ENCODE data around the gene ATOSB. TPM values are rescaled to one million over a fixed set of nuclear protein-coding genes. Genes with fewer than 3 reads are reported as not detected.
A peak's percentile ranks its signal among the peaks of the same experiment; 100 is the strongest.

The ATOSB gene
- total RNA-seq, 4 donors from 2014 or later, result 0.51 to 14.8 (median 4.1) TPM

GRCh38 chr9:35079426-35080341 lies 36.0 kb downstream of the ATOSB start, which contains the start of gene FANCG:
TSS of gene FANCG (minus strand) at chr9:35079942. CDS start at chr9:35079524, 418 bp downstream.
- Histone ChIP-seq H3K9me3 (no peaks in the 10 kb centered on the region), H3K27ac (peak within 1 kb of the TSS; percentile 75 to 76), H3K4me3 (peak within 1 kb of the TSS; percentile 61 to 67), H3K4me1 (peaks cover 0 to 6% of the 10 kb centered on the region in 2 donors), H3K36me3 (no peaks in the 10 kb centered on the region), H3K27me3 (no peaks in the 10 kb centered on the region)
- intact Hi-C loops (cut with DNase I; ENCODE audit: low total_unique reads), result loop anchor here (10.0 kb wide), 1 partner anchor 95 kb away; the partner anchor contains the start of gene DNAJB5
- peak; percentile 85 to 89 for DNase-seq
- peak; percentile 34 to 39 for TF ChIP-seq POLR2A (IDR thresholded peaks at IDR 0.05)
- peak in 2 of 4 experiments; percentile 26 for TF ChIP-seq CTCF (IDR thresholded peaks at IDR 0.05)

- Histone ChIP-seq H3K27ac (peak overlapping the region; percentile 75 to 76), H3K27me3 (no peaks in the 10 kb centered on the region)
- intact Hi-C loops (cut with DNase I; ENCODE audit: low total_unique reads), result loop anchor here (10.0 kb wide), 1 partner anchor 94 kb away; the partner anchor contains the start of gene DNAJB5
Observed at GRCh38 chr9:35079041-35079425, 36.6 kb downstream of the ATOSB start.

GRCh38 chr9:35078066-35078465 lies 37.6 kb downstream of the ATOSB start:
- H3K4me1 ChIP-seq, result peaks cover 0 to 6% of the 10 kb centered on the region in 2 donors
- no peaks in the 10 kb centered on the region for H3K36me3 ChIP-seq
- no peaks in the 10 kb centered on the region for H3K27me3 ChIP-seq
- intact Hi-C loops (cut with DNase I; ENCODE audit: low total_unique reads), result loop anchor here (10.0 kb wide), 1 partner anchor 93 kb away; the partner anchor contains the start of gene DNAJB5
- TF ChIP-seq POLR2A (IDR thresholded peaks at IDR 0.05), result no peak
- no peak for TF ChIP-seq CTCF (IDR thresholded peaks at IDR 0.05)
- H3K9me3 ChIP-seq, result no peaks in the 10 kb centered on the region
- H3K4me3 ChIP-seq, result no peak overlapping the region
- no peak for DNase-seq
- no peak overlapping the region for H3K27ac ChIP-seq

More at GRCh38 chr9:35079041-35079425, 36.6 kb downstream of the ATOSB start:
- Histone ChIP-seq H3K4me3 (peak overlapping the region; percentile 61 to 67), H3K36me3 (no peaks in the 10 kb centered on the region), H3K9me3 (no peaks in the 10 kb centered on the region), H3K4me1 (peaks cover 0 to 6% of the 10 kb centered on the region in 2 donors)
- TF ChIP-seq CTCF (IDR thresholded peaks at IDR 0.05), result no peak
- TF ChIP-seq POLR2A (IDR thresholded peaks at IDR 0.05), result no peak
- no peak for DNase-seq

GRCh38 chr9:35076848-35077247 lies 38.8 kb downstream of the ATOSB start:
- intact Hi-C loops (cut with DNase I; ENCODE audit: low total_unique reads), result loop anchor here (10.0 kb wide), 1 partner anchor 92 kb away; the partner anchor contains the start of gene DNAJB5
- no peaks in the 10 kb centered on the region for H3K27me3 ChIP-seq
- DNase-seq, result no peak
- H3K4me1 ChIP-seq, result peaks cover 0 to 6% of the 10 kb centered on the region in 2 donors
- H3K4me3 ChIP-seq, result no peak overlapping the region
- no peaks in the 10 kb centered on the region for H3K9me3 ChIP-seq
- TF ChIP-seq CTCF (IDR thresholded peaks at IDR 0.05) (no peak), POLR2A (IDR thresholded peaks at IDR 0.05) (no peak)
- H3K27ac ChIP-seq, result no peak overlapping the region
- H3K36me3 ChIP-seq, result no peaks in the 10 kb centered on the region

- TF ChIP-seq CTCF (IDR thresholded peaks at IDR 0.05) (no peak), POLR2A (IDR thresholded peaks at IDR 0.05) (no peak)
- Histone ChIP-seq H3K27ac (no peak overlapping the region), H3K27me3 (no peaks in the 10 kb centered on the region), H3K9me3 (no peaks in the 10 kb centered on the region), H3K36me3 (no peaks in the 10 kb centered on the region), H3K4me3 (no peak overlapping the region), H3K4me1 (peaks cover 7 to 11% of the 10 kb centered on the region in 2 donors)
- intact Hi-C loops (cut with DNase I; ENCODE audit: low total_unique reads), result loop anchor here (10.0 kb wide), 1 partner anchor 91 kb away; the partner anchor contains the start of gene DNAJB5
- no peak for DNase-seq
Observed at GRCh38 chr9:35075358-35075757, 40.3 kb downstream of the ATOSB start.
